Peyer's patch (tissue), 4 donors: ENCODE results near the gene HS6ST1. TPM values are rescaled to one million over a fixed set of nuclear protein-coding genes. Genes with fewer than 3 reads are reported as not detected.

Experiments used
- DNase-seq, 3 donors: peaks; one replicate each; pipeline ENCODE4 v3.0.0-alpha.2; 2017 to 2019
- H3K27ac ChIP-seq, 4 donors: fragments of 200-600 bp; sonication (generic); one replicate each; pipeline ENCODE4 v1.5.1; 2016 to 2019
- H3K27me3 ChIP-seq, 2 donors: fragments of 200-600 bp; sonication (generic); one replicate each; pipeline ENCODE4 v1.5.1; 2019
- H3K36me3 ChIP-seq, 3 donors: fragments of 200-600 bp; sonication (generic); one replicate each; pipeline ENCODE4 v1.5.1; 2016 to 2019
- H3K4me1 ChIP-seq, 4 donors: fragments of 200-600 bp; sonication (generic); one replicate each; pipeline ENCODE4 v1.5.1; 2016 to 2019
- H3K4me3 ChIP-seq, 4 donors: fragments of 200-600 bp; sonication (generic); 1 replicate in 3 of 4; 2 replicates in 1 of 4; pipeline ENCODE4 v1.5.1; 2016 to 2019; ENCODE audit warnings: mild to moderate bottlenecking in 1 of 4
- H3K9me3 ChIP-seq, 4 donors: fragments of 200-600 bp; sonication (generic); one replicate each; pipeline ENCODE4 v1.5.1; 2016 to 2019; ENCODE audit warnings: mild to moderate bottlenecking in 1 of 4
- POLR2A ChIP-seq, 2 donors: fragments of 450-650 bp; IDR thresholded peaks; one replicate each; pipeline ENCODE4 v1.5.1; 2017; ENCODE audit warnings: antibody characterized with exemption in 2 of 2, mild to moderate bottlenecking in 2 of 2, moderate library complexity in 2 of 2
- total RNA-seq, 4 donors: library from RNA; depleted of rRNA; stranded (reverse); fragments of >200 nt; gene quantifications; one replicate each; pipeline ENCODE4 v1.1.0, GENCODE V29; 2016
- TF ChIP-seq, protein P1 (sequence below), 6 experiments: fragments of 450-650 bp in 4 of 6; fragments of 200-600 bp in 2 of 6; sonication (generic) in 1 of 6; IDR thresholded peaks; one replicate each; pipeline ENCODE4 v1.5.1; 2017 to 2019; ENCODE audit warnings: antibody characterized with exemption in 6 of 6, mild to moderate bottlenecking in 3 of 6, moderate library complexity in 1 of 6

Gene HS6ST1
- total RNA-seq, 4 donors from 2014 or later = 16.5 to 52.0 (median 40.2) TPM

DNA sequence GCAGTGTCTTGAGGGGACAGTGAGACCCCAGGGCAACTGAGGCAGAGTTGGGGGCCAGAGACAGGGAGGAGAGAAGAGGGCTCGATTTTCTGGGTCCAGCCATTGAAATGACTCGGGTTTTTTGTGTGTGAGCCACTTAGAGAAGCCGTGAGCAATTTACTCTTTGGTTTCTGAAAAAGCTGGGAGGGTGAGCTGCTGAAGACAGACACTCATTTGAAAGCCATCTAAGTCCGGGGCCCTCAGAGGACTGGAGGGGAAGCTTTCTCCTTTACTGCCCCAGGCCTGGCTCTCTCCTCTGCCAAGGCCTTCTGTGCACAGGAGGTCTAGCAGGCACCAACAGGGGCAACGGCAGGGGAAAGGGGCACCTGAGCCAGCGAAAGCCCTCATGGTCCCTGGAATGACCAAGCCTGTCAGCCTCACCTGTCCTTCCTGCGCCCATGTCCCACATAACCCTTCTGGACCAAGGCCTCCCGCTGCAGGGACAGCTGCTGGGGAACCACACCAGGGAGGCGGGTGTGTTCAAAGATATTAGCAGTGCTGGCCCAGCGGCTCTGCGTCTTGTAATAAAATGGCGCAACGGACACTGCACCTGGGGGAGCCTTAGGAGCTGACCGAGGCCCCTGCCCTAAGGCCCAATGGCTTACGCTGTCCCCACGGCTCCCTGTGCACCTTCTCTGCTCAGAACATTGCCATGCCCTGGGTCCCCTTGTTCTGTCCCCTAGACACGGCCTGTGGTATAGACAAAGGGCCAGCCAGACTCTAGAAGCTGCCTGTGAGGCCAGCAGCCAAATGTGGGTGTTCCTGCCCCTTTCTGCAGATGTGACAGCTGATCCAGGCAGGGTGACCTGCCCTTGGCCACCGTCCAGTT is 45.8 kb downstream of the HS6ST1 start:
- DNase-seq = peak in 1 of 3 donors; percentile 32
- peaks cover 0 to 23% (median 0%) of the 10 kb centered on the region in 4 donors for H3K4me1 ChIP-seq
- no peaks in the 10 kb centered on the region for H3K27me3 ChIP-seq
- H3K36me3 ChIP-seq = peaks cover 0 to 6% (median 0%) of the 10 kb centered on the region in 3 donors
- TF ChIP-seq, protein P1, sequence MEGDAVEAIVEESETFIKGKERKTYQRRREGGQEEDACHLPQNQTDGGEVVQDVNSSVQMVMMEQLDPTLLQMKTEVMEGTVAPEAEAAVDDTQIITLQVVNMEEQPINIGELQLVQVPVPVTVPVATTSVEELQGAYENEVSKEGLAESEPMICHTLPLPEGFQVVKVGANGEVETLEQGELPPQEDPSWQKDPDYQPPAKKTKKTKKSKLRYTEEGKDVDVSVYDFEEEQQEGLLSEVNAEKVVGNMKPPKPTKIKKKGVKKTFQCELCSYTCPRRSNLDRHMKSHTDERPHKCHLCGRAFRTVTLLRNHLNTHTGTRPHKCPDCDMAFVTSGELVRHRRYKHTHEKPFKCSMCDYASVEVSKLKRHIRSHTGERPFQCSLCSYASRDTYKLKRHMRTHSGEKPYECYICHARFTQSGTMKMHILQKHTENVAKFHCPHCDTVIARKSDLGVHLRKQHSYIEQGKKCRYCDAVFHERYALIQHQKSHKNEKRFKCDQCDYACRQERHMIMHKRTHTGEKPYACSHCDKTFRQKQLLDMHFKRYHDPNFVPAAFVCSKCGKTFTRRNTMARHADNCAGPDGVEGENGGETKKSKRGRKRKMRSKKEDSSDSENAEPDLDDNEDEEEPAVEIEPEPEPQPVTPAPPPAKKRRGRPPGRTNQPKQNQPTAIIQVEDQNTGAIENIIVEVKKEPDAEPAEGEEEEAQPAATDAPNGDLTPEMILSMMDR (IDR thresholded peaks at IDR 0.05) = no peak
- TF ChIP-seq POLR2A (IDR thresholded peaks at IDR 0.05) = no peak
- no peaks in the 10 kb centered on the region for H3K9me3 ChIP-seq
- H3K27ac ChIP-seq = no peak overlapping the region
- no peak overlapping the region for H3K4me3 ChIP-seq

GRCh38 chr2:128271911-128272600 is 46.6 kb downstream of the HS6ST1 start:
- peak in 1 of 3 donors; percentile 41 for DNase-seq
- no peak overlapping the region for H3K27ac ChIP-seq
- peaks cover 0 to 6% (median 0%) of the 10 kb centered on the region in 3 donors for H3K36me3 ChIP-seq
- TF ChIP-seq, protein P1 (IDR thresholded peaks at IDR 0.05) = no peak
- no peak overlapping the region for H3K4me3 ChIP-seq
- no peaks in the 10 kb centered on the region for H3K9me3 ChIP-seq
- peaks cover 0 to 23% (median 0%) of the 10 kb centered on the region in 4 donors for H3K4me1 ChIP-seq
- no peaks in the 10 kb centered on the region for H3K27me3 ChIP-seq

GRCh38 chr2:128271597-128271910 is 47.1 kb downstream of the HS6ST1 start:
- H3K9me3 ChIP-seq = no peaks in the 10 kb centered on the region
- no peak overlapping the region for H3K27ac ChIP-seq
- H3K4me1 ChIP-seq = peaks cover 0 to 23% (median 0%) of the 10 kb centered on the region in 4 donors
- no peak for TF ChIP-seq POLR2A (IDR thresholded peaks at IDR 0.05)
- TF ChIP-seq, protein P1 (IDR thresholded peaks at IDR 0.05) = no peak
- peaks cover 0 to 6% (median 0%) of the 10 kb centered on the region in 3 donors for H3K36me3 ChIP-seq
- H3K27me3 ChIP-seq = no peaks in the 10 kb centered on the region
- no peak overlapping the region for H3K4me3 ChIP-seq
- peak in 1 of 3 donors; percentile 33 for DNase-seq

DNA sequence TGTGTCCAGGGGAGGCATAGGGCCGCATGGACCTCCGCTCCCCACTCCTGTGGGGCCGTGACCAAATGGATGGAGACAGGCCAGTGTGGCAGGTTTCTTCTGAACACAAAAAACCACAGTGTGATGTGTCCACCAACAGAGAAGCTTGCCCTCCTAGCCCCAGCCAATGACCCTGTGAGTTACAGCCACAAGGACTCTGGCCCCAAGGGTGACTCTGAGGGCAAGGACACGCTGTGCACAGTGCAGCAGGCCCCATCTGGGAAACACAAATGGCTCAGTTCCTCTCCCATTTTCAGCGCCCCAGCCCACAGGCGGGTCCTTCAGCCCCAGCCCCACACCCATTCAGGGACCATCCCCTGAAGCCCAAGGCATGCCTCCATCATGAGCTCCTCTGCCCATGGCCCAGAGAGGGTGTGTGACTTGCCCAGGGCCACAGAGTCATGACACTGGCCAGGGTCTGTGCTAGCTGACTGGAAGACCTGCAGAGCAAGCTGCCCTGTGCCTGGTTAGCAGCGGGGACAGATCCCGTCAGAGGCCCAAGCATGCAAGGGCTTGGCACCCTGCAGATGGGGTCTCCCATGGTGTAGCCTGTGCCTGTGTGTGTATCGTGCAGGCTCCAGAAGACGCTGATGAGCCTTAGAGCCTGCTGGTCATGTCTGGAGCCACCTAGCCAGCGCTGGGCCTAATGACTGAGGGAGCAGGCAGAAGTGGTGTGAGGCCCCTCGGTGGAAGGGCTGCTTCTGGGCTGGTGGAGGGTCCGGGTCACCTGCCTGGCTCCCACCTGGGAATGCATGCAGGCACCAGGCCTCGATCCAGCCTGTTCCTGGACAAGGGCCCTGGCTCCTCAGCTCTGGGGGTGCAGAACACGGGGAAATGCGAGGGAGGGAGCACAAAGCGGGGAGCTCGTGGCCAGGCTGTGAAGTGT is 47.7 kb downstream of the HS6ST1 start:
- H3K27me3 ChIP-seq = no peaks in the 10 kb centered on the region
- peak in 2 of 3 donors; percentile 34 to 40 for DNase-seq
- H3K27ac ChIP-seq = no peak overlapping the region
- peaks cover 0 to 23% (median 0%) of the 10 kb centered on the region in 4 donors for H3K4me1 ChIP-seq
- H3K36me3 ChIP-seq = peaks cover 0 to 5% (median 0%) of the 10 kb centered on the region in 3 donors
- H3K9me3 ChIP-seq = no peaks in the 10 kb centered on the region
- H3K4me3 ChIP-seq = no peak overlapping the region
- TF ChIP-seq POLR2A (IDR thresholded peaks at IDR 0.05) = no peak
- TF ChIP-seq, protein P1 (IDR thresholded peaks at IDR 0.05) = no peak

DNA sequence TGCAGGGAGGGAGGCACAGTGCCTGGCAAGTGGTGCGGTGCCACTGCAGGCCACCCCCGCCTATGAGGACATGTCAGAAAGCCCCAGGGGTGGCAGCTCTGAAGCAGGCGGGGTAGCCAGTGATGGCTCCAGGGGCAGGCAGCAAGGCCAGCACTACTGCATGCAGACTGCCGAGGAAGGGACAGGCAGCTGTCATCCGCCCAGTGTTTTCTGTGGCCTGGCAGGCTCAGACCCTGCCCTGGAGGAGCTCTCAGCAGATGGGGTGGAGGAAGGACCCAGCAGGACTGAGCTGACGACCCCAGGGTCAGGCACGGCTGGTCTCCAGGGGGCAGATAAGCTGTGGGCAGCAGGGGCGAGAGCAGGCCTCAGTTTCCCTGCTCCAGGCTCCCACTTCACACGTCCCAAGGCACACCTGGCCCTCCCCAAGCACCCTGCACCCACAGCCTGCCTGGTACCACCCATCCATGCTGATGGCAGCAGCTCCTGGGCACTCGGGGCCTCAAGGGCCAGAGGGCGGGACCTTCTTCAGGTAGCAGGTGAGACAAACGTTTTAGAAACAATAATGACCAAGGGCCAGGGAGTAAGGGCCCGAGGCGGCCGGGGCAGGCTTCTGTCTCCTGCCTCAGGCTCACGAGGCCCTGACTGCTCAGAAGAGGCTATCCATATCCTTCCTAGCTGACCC is 48.5 kb downstream of the HS6ST1 start:
- Histone ChIP-seq H3K27me3 (no peaks in the 10 kb centered on the region), H3K27ac (no peak overlapping the region), H3K36me3 (no peaks in the 10 kb centered on the region), H3K9me3 (no peaks in the 10 kb centered on the region), H3K4me3 (no peak overlapping the region), H3K4me1 (peaks cover 0 to 23% (median 0%) of the 10 kb centered on the region in 4 donors)
- TF ChIP-seq, protein P1 (IDR thresholded peaks at IDR 0.05) = no peak
- TF ChIP-seq POLR2A (IDR thresholded peaks at IDR 0.05) = no peak
- peak in 2 of 3 donors; percentile 44 for DNase-seq
